ENCODE data around the gene OCRL. TPM values are rescaled to one million over a fixed set of nuclear protein-coding genes. Genes with fewer than 3 reads are reported as not detected.

OCRL gene
- total and polyA plus RNA-seq, 4 donors = 3.1 to 13.1 (median 5.7) TPM

GRCh38 chrX:129593137-129593536 is 53.1 kb downstream of the OCRL start:
- H3K9me3 ChIP-seq (ENCODE audit: control insufficient read depth in 4 of 4, low read length in 3 of 4) = no peaks in the 10 kb centered on the region
- no peak for DNase-seq (ENCODE audit: low spot score)
- H3K27ac ChIP-seq (ENCODE audit: low read depth in 1 of 2, low read length in 2 of 2) = no peak overlapping the region
- H3K36me3 ChIP-seq (ENCODE audit: control insufficient read depth in 4 of 4, insufficient read depth in 3 of 4, low read depth in 1 of 4, low read length in 3 of 4) = peaks cover 7 to 29% (median 16%) of the 10 kb centered on the region in 4 donors
- H3K4me3 ChIP-seq (ENCODE audit: low read depth in 1 of 3, low read length in 3 of 3) = no peak overlapping the region
- TF ChIP-seq RAD21 (IDR thresholded peaks at IDR 0.05) (no peak), TAF1 (conservative IDR thresholded peaks at IDR 0.05) (no peak), SP1 (IDR thresholded peaks at IDR 0.05) (no peak), FOXA2 (IDR thresholded peaks at IDR 0.05) (no peak), ATF3 (IDR thresholded peaks at IDR 0.05) (no peak), RXRA (IDR thresholded peaks at IDR 0.05) (no peak), FOXA1 (IDR thresholded peaks at IDR 0.05) (no peak), NR2F2 (IDR thresholded peaks at IDR 0.05) (no peak)
- no peaks in the 10 kb centered on the region for H3K27me3 ChIP-seq (ENCODE audit: control insufficient read depth in 4 of 4, insufficient read depth in 4 of 4, low read length in 3 of 4)
- H3K9ac ChIP-seq (ENCODE audit: low read depth in 1 of 2, low read length in 2 of 2) = no peak overlapping the region
- peaks cover 0 to 4% (median 2%) of the 10 kb centered on the region in 4 donors for H3K4me1 ChIP-seq (ENCODE audit: control insufficient read depth in 4 of 4, insufficient read depth in 4 of 4, low read length in 3 of 4)

- 95% methylated on average over 1 of the region's 1 CpG for WGBS
- H3K9me3 ChIP-seq (ENCODE audit: control insufficient read depth in 4 of 4, low read length in 3 of 4) = no peaks in the 10 kb centered on the region
- no peak overlapping the region for H3K4me3 ChIP-seq (ENCODE audit: low read depth in 1 of 3, low read length in 3 of 3)
- no peaks in the 10 kb centered on the region for H3K27me3 ChIP-seq (ENCODE audit: control insufficient read depth in 4 of 4, insufficient read depth in 4 of 4, low read length in 3 of 4)
- no peak for DNase-seq (ENCODE audit: low spot score)
- no peak for TF ChIP-seq HNF4A (conservative IDR thresholded peaks at IDR 0.05)
- no peak for TF ChIP-seq RXRA (IDR thresholded peaks at IDR 0.05)
- TF ChIP-seq RAD21 (IDR thresholded peaks at IDR 0.05) = no peak
- no peak for TF ChIP-seq ATF3 (IDR thresholded peaks at IDR 0.05)
- no peak for TF ChIP-seq SP1 (IDR thresholded peaks at IDR 0.05)
- TF ChIP-seq JUND (IDR thresholded peaks at IDR 0.05) = no peak
- TF ChIP-seq GABPA (IDR thresholded peaks at IDR 0.05 in 1 of 2, conservative IDR thresholded peaks at IDR 0.05 in 1 of 2) = no peak
- no peak for TF ChIP-seq FOXA1 (IDR thresholded peaks at IDR 0.05)
- TF ChIP-seq EGR1 (IDR thresholded peaks at IDR 0.05; ENCODE audit: low read depth in 2 of 2) = no peak
- TF ChIP-seq MAX (IDR thresholded peaks at IDR 0.05) = no peak
- no peak for TF ChIP-seq NR2F2 (IDR thresholded peaks at IDR 0.05)
- no peak for TF ChIP-seq YY1 (IDR thresholded peaks at IDR 0.05)
- no peak for TF ChIP-seq ZBTB33 (IDR thresholded peaks at IDR 0.05)
- no peak for TF ChIP-seq FOXA2 (IDR thresholded peaks at IDR 0.05)
- TF ChIP-seq HNF4G (IDR thresholded peaks at IDR 0.05) = no peak
- no peak for TF ChIP-seq REST (IDR thresholded peaks at IDR 0.05)
- TF ChIP-seq TAF1 (conservative IDR thresholded peaks at IDR 0.05) = no peak
- no peak for TF ChIP-seq CTCF (IDR thresholded peaks at IDR 0.05; ENCODE audit: low read depth, low read length, missing input control)
- peaks cover 1 to 19% (median 13%) of the 10 kb centered on the region in 4 donors for H3K36me3 ChIP-seq (ENCODE audit: control insufficient read depth in 4 of 4, insufficient read depth in 3 of 4, low read depth in 1 of 4, low read length in 3 of 4)
- no peak overlapping the region for H3K9ac ChIP-seq (ENCODE audit: low read depth in 1 of 2, low read length in 2 of 2)
- no peak overlapping the region for H3K27ac ChIP-seq (ENCODE audit: low read depth in 1 of 2, low read length in 2 of 2)
- peaks cover 0 to 8% (median 5%) of the 10 kb centered on the region in 4 donors for H3K4me1 ChIP-seq (ENCODE audit: control insufficient read depth in 4 of 4, insufficient read depth in 4 of 4, low read length in 3 of 4)
Observed at GRCh38 chrX:129594781-129595180, 54.7 kb downstream of the OCRL start.
